ENCODE results near the gene ITSN1.
"Not testable (repeated sequence)": the region's sequence is repeated elsewhere in the genome, so short reads cannot be mapped to it uniquely, and the experiment has no call there.

The ITSN1 gene

DNA sequence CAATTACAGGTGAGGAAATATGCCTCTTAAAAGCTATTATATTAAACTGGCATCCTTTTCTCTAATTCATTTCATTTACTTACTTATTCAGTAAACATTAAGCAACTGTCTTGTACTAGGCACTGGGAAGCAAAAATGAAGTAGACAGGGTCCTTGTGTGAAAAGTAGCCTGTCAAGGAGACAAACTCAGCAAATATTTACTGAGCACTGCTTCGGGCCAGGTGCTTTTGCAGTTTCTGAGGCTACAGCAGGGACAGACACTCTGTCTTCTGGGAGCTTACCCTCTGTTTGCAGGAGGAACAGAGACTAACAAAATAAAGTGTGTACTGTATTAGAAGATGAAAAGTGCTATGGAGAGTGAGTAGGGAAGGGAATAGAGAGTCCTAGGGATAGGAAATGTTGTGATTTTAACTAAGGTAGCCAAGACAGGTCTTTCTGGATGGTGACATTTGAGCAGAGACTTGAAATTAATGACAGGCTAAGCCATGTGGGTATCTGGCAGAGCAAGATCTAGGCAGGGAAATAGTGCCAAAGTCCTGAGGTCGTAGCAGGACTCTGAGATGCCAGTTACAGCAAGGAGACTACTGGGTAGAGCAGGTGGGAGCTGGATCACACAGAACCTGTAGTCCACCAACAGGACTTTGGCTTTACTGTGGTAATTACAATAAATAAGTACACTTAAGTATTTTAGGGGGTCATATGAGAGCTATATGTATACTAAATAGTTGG, 133.0 kb downstream of the ITSN1 start:
- DNase-seq: no peak

- no peak for DNase-seq
Observed at GRCh38 chr21:33780631-33781030, 138.3 kb downstream of the ITSN1 start.

- DNase-seq: no peak
Observed at GRCh38 chr21:33781121-33781520, 138.8 kb downstream of the ITSN1 start.

DNA sequence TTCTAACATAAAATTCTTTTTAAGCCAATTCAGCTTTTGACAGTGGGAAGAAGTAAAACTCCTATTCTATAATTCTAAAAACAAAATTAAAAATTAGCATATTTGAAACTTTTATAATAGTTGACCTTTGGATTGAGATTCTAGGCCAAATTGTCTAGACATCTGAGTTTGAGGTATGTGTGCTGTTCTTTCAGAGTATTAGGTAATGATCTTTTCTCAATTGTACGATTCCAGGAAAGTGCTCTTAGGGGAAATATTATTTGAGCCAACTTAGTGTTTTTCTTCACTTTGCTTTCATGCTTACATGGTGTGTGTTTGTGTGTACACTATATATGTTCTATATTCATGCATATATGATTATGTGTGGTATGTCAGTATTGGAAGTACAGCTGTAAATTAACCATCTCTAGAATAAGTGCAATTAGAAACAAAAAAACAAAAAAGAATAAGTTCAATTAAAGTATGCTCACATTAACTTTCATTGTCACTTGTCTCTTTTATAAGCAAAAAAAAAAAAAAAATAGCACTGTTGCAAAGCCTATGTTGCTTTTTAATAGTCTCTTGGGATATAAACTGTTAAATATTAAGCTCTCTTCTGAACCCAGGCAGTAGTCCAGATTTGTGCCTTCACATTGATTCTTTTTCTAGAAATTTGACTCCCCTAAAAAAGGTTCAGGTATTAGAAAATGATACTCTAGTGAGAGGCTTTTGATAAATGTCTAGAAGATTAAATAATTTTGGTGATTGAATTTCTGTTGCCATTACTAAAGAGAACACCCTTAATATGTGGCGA, 141.1 kb downstream of the ITSN1 start:
- DNase-seq: no peak

DNA sequence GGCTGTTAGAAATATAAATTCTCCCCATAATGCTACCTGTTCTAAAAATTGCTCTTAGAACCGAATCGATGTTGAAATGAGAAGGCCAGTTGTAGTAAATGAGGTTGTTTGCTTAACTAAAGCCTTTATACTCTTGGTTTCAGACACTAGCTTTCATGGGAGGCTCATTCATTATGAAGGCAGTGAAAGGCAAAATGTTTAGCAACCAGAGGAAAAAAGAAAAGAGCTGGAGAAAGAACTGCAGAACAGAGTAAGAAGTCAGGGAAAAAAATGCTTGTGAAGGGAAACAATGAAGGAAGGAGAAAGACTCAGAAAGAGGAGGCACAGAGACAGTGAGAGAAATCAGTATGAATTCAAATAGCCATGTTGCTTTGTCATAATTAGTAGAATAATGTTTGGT, 145.1 kb downstream of the ITSN1 start:
- no peak for DNase-seq

DNA sequence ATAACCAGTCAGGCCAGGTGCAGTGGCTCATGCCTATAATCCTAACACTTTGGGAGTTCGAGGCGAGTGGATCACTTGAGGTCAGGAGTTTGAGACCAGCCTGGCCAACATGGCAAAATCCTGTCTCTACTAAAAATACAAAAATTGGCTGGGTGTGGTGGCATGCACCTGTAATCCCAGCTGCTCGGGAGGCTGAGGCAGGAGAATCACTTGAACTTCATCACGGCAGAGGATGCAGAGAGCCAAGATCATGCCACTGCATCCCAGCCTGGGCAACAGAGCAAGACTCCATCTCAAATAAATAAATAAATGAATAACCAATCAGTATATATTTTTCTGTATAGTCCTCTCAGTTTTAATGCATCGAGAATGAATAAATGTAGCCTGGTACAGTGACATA, 146.1 kb downstream of the ITSN1 start:
- DNase-seq: not testable (repeated sequence)

DNA sequence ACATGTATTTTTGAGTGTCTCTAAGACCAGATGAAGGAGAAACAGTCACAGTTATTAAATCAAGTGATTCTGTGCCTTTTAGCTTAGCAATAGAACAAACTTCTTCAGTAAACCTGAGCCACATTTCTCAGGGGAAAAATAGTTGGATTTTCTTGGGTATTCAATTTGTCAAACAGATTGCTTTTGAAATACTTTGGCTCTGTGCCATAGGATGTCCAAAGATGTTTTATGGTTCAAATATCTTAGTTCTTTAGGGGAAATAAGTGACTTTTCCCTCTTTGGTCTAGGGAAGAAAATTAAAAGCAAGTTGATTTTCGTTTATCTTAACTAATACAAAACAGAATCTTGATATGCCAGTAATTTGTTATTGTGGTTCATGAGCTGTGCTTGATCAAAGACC, 147.4 kb downstream of the ITSN1 start:
- DNase-seq: no peak

DNA sequence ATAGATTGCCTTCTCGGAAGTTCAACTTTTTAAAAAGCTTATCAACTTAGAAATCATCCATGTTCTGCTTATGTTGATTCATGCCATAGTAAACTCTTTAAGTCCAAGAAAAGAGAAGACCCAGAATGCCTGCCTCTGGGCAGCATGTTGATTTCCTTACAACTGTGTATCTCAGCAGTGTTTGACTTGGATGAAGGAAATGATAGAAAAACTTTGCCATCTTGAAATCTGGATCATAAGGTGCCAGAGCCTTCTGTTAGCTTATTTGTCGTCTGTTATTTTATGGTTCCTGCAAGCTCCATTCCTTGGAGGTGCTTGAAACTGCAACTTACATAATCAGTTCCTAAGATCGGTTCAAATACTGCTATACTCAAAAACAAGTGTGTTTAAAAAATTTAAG, 148.8 kb downstream of the ITSN1 start:
- no peak for DNase-seq

DNA sequence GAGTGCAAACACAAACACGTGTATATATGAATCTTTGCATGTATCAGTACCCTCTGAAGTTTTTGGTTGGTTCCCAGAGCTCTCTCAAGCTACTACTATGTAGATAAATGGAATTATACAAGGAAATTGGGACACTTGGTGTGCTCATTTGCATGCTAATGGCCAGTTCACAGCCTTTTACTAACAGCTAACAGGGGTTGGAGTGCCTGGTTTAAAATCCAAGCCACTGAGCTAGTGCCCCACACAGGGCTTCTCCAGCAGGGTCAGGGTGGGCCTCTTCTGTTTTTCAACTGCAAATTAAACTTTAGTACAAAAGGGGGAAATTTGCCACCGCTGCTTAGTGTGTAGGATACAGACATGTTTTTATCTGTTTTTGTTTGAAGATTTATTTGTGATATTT, 152.3 kb downstream of the ITSN1 start:
- no peak for DNase-seq

DNA sequence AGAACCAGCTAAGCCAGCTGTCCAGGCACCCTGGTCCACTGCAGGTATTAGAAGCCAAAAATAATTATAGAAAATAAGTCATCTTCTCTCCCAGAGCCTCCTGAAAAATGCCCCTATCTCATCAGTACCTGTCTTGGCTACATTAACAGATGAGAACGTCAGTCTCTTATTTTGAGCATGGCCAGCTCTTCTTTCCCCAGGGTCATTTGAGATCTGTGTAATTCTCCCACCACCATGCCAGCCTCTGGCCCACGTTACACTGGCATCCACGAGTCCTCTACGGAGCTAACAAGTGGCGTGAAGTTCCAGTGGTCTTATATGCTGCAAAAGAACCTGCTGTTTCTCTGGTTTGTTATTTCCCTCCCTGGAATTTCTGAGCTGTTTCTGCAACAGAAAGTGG, 155.3 kb downstream of the ITSN1 start:
- DNase-seq: no peak

DNA sequence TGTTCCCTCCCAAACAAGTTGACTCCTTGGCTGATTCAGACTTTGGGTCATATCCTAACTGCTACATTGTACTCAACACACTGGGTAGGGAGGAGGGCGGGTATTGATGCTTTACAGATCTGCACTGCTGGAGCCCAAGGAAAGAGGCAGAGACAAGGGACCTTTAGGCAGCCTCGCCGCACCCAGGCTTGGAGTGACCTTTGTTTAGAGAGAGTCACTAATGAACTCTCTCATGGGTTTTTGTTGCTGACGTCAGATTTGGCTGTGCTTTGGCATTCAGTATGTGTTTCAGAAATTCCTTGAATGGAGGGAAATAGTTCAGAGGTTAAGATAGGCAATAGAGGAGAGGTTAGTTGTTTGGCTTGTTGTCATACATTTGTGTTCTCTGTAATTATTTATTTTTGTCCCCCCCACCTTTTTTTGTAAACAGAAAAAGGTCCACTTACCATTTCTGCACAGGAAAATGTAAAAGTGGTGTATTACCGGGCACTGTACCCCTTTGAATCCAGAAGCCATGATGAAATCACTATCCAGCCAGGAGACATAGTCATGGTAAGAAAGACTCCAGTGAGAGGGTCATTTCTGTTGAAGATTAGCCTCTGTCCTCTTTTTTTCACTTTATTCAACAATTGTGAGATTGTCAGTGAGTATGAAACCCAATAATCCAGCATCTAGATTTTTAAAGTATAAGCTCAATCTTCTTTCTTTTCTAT, 157.2 kb downstream of the ITSN1 start:
- no peak for DNase-seq

- DNase-seq: no peak
Observed at GRCh38 chr21:33800753-33801423, 158.6 kb downstream of the ITSN1 start.

- peak; percentile 91 for DNase-seq
Observed at GRCh38 chr21:33801424-33802405, 159.4 kb downstream of the ITSN1 start.

GRCh38 chr21:33802481-33802880, 160.2 kb downstream of the ITSN1 start:
- DNase-seq: no peak

DNA sequence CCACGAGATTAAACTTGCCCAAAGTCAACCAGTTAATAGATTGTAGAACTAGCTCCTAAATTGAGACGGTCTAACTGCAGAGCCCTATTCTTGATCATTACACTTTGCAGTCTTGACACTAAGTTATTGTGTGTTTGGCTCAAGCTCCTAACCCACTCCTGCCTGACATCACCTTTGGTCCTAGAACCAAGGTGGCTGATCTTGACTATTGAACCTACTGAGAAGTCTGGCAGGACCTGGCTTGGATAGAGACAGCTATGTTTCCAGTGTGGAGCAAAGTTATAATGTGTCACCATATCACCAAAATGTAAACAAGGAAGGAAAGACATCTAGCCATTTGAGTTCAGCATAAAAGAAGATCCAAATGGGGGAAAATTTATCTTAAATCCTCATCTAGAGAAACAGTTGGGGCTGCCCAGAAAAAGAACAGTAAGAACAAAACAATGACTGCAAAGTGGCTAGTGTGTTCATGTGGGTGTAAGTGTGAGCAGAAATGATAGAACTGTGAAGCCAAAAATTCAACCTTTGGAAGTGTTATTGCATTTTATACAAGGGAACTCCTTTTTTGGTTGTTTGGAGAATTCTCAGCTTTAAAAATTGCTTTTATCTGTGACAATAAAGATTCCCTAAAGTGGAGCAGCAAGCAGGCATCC, 166.5 kb downstream of the ITSN1 start:
- DNase-seq: no peak

DNA sequence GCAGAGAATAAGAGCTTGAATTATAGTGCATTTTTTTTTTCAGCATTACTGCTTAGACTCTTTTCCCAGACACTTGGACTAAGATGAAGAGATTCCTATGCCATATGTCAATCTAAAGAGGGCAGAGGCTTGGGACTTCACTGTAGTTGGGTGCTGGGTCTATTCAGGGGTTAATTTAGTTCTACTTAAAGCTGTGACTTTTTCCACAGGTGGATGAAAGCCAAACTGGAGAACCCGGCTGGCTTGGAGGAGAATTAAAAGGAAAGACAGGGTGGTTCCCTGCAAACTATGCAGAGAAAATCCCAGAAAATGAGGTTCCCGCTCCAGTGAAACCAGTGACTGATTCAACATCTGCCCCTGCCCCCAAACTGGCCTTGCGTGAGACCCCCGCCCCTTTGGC, 168.5 kb downstream of the ITSN1 start:
- no peak for DNase-seq

DNA sequence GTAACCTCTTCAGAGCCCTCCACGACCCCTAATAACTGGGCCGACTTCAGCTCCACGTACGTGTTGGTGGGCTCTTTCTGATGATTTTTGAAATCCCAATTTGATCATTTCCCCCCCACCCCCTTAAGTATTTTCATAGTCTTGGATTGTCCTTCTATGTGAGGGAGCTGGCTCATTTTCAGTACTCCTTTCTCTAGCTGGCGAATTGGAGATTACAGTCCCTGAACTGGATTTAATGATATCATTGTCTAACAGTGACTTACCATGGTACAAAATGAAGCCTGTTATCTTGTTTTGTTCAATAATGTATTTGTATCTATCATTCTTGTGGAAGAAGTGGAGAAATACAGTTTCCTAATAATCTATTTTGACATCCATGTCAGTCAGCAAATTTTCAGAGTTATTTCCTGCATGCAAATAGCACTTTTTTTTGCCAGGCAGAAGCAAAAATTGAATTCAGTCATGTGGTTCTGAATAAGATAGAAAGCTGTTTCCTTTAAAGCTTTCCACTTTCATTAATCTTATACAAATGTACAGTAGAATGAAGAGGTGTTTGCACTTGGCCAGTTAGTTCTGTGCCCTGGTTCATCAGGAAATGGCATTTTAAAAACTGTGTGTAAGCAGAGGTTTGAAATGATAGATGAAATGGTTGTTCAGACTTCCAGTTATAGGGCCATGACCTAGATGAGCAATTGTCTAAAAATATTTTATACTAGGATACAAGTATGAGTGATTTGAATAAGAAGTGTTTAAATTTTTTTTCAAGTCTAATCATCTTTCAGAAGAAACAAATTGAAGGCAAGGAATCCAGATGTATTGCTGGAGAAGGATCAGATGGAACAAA, 169.1 kb downstream of the ITSN1 start:
- DNase-seq: no peak

DNA sequence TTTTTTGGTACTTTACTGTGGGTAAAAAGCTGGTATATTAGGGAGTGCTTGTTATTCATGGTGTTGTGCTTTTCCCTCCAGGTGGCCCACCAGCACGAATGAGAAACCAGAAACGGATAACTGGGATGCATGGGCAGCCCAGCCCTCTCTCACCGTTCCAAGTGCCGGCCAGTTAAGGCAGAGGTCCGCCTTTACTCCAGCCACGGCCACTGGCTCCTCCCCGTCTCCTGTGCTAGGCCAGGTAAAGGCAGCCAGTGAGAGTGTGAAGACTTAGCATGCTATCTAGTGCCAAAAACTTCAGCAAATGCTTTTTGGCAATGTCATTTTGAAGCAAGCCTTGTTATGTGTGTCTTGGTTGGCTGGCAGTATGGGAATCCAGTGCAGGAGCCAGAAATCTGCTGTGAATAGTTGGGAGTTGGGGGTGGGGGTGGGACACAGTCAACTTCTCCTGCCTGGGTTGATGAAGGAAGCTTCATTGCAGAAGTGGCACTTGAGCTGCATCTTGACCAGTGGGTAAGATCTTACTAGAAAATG, 171.6 kb downstream of the ITSN1 start:
- DNase-seq: no peak

GRCh38 chr21:33815143-33815707, 172.9 kb downstream of the ITSN1 start:
- no peak for DNase-seq

GRCh38 chr21:33816174-33816573, 173.9 kb downstream of the ITSN1 start:
- DNase-seq: no peak
